PFSK-1 (cell line): ENCODE results near the gene CASQ2.

Experiments used
- FOXP2 ChIP-seq: optimal IDR thresholded peaks from 2 replicates; pipeline ENCODE3; 2011; ENCODE audit warnings: borderline replicate concordance, control low read depth, inconsistent platforms; ENCODE audit not compliant: insufficient read depth; ENCODE audit errors: extremely low read length, extremely low read depth
- POLR2AphosphoS5 ChIP-seq: IDR thresholded peaks from 2 replicates; pipeline ENCODE4 v1.6.1; 2012; ENCODE audit warnings: low read depth, mild to moderate bottlenecking, control low read depth, low read length, moderate library complexity
- SIN3A ChIP-seq: IDR thresholded peaks from 2 replicates; pipeline ENCODE4 v1.6.1; 2012; ENCODE audit warnings: mild to moderate bottlenecking, low read length, moderate library complexity, borderline replicate concordance; ENCODE audit not compliant: insufficient read depth
- TAF1 ChIP-seq: IDR thresholded peaks from 2 replicates; pipeline ENCODE4 v1.6.1; 2012; ENCODE audit warnings: low read length, control low read depth, borderline replicate concordance; ENCODE audit not compliant: insufficient read depth
- TF ChIP-seq, protein P1 (sequence below), 2 experiments: IDR thresholded peaks; 2 replicates each; pipeline versions ENCODE4 v1.6.1 to v1.8.0; 2011 to 2012; ENCODE audit warnings: low read depth in 2 of 2, low read length in 2 of 2, control low read depth in 1 of 2, inconsistent platforms in 1 of 2, mild to moderate bottlenecking in 1 of 2, moderate library complexity in 1 of 2; ENCODE audit not compliant: insufficient read depth in 1 of 2

DNA sequence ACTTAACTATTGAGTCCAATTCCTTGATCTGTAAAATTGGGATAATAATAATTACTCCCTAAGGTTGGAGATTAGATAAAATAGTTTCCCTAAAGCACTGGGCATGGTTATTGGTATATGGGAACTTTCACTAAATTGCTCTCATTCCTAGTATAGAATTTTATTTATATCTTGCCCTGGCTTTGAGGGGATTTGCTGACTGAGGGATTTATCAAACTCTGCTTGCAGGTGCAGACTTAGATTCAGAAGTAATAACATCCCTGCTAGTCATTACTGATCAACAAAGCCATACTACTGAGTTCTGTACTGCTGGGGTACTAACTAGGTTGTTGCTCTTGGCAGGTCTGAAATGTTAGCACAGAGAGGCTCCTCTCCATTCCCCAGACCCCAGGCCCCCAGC, 41.9 kb downstream of the CASQ2 start:
- no peak for TF ChIP-seq TAF1
- no peak for TF ChIP-seq POLR2AphosphoS5
- no peak for TF ChIP-seq SIN3A
- TF ChIP-seq, protein P1, sequence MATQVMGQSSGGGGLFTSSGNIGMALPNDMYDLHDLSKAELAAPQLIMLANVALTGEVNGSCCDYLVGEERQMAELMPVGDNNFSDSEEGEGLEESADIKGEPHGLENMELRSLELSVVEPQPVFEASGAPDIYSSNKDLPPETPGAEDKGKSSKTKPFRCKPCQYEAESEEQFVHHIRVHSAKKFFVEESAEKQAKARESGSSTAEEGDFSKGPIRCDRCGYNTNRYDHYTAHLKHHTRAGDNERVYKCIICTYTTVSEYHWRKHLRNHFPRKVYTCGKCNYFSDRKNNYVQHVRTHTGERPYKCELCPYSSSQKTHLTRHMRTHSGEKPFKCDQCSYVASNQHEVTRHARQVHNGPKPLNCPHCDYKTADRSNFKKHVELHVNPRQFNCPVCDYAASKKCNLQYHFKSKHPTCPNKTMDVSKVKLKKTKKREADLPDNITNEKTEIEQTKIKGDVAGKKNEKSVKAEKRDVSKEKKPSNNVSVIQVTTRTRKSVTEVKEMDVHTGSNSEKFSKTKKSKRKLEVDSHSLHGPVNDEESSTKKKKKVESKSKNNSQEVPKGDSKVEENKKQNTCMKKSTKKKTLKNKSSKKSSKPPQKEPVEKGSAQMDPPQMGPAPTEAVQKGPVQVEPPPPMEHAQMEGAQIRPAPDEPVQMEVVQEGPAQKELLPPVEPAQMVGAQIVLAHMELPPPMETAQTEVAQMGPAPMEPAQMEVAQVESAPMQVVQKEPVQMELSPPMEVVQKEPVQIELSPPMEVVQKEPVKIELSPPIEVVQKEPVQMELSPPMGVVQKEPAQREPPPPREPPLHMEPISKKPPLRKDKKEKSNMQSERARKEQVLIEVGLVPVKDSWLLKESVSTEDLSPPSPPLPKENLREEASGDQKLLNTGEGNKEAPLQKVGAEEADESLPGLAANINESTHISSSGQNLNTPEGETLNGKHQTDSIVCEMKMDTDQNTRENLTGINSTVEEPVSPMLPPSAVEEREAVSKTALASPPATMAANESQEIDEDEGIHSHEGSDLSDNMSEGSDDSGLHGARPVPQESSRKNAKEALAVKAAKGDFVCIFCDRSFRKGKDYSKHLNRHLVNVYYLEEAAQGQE (IDR thresholded peaks at IDR 0.05; ENCODE audit: insufficient read depth in 1 of 2, low read depth in 2 of 2, low read length in 2 of 2), result no peak
- TF ChIP-seq FOXP2, result no peak
